OCI-LY3 (cell line): ENCODE measurements around the gene ZNF417.

Experiments
- H2AFZ ChIP-seq: fragments of 200-600, 300-600 bp; shearing (Covaris generic); 2 replicates; pipeline ENCODE4 v1.6.0; 2014; ENCODE audit warnings: antibody characterized with exemption, low read depth, low read length
- H3K27ac ChIP-seq: fragments of 200-600, 300-600 bp; sonication (generic); 2 replicates; pipeline ENCODE4 v1.5.1; 2014; ENCODE audit warnings: mild to moderate bottlenecking, low read length, moderate library complexity, mixed read lengths
- H3K27me3 ChIP-seq: fragments of 200-600, 300-600 bp; sonication (generic); 2 replicates; pipeline ENCODE4 v1.6.1; 2014; ENCODE audit warnings: low read depth, low read length, mixed read lengths
- H3K36me3 ChIP-seq: fragments of 200-600, 300-600 bp; sonication (generic); replicated peaks from 2 replicates; pipeline ENCODE3; 2014; ENCODE audit warnings: low read depth, low read length, mixed read lengths
- H3K4me1 ChIP-seq: fragments of 300-600, 200-600 bp; sonication (generic); 2 replicates; pipeline ENCODE4 v1.6.1; 2014; ENCODE audit warnings: low read length, mixed read lengths
- H3K4me2 ChIP-seq: fragments of 200-600, 300-600 bp; sonication (generic); 2 replicates; pipeline ENCODE4 v1.6.1; 2014; ENCODE audit warnings: low read length, mixed read lengths
- H3K4me3 ChIP-seq: fragments of 300-600, 200-600 bp; sonication (generic); 2 replicates; pipeline ENCODE4 v1.5.1; 2014; ENCODE audit warnings: antibody characterized with exemption, mild to moderate bottlenecking, low read length, moderate library complexity
- H3K79me2 ChIP-seq: fragments of 300-600, 200-600 bp; shearing (Covaris generic); 2 replicates; pipeline ENCODE4 v1.6.1; 2014; ENCODE audit warnings: mild to moderate bottlenecking, low read length, mixed read lengths
- H3K9ac ChIP-seq: fragments of 300-600, 200-600 bp; shearing (Covaris generic); 2 replicates; pipeline ENCODE4 v1.6.0; 2014; ENCODE audit warnings: mild to moderate bottlenecking, low read length, moderate library complexity
- H3K9me3 ChIP-seq: fragments of 200-600, 300-600 bp; shearing (Covaris generic); 2 replicates; pipeline ENCODE4 v1.6.1; 2014; ENCODE audit warnings: low read length, mixed read lengths; ENCODE audit not compliant: insufficient read depth
- H4K20me1 ChIP-seq: fragments of 200-600, 300-600 bp; sonication (generic); 2 replicates; pipeline ENCODE4 v1.6.1; 2016; ENCODE audit warnings: low read length, mixed read lengths; ENCODE audit not compliant: insufficient read depth
- CTCF ChIP-seq: fragments of 200-600, 300-600 bp; sonication (generic); IDR thresholded peaks from 2 replicates; pipeline ENCODE4 v1.5.1; 2014; ENCODE audit warnings: antibody characterized with exemption, low read length, low read depth
- EZH2phosphoT487 ChIP-seq: fragments of 200-600 bp; shearing (Covaris generic); IDR thresholded peaks from 2 replicates; pipeline ENCODE4 v1.6.1; 2018; ENCODE audit warnings: antibody characterized with exemption, mixed run types, low read depth

ZNF417 gene

DNA sequence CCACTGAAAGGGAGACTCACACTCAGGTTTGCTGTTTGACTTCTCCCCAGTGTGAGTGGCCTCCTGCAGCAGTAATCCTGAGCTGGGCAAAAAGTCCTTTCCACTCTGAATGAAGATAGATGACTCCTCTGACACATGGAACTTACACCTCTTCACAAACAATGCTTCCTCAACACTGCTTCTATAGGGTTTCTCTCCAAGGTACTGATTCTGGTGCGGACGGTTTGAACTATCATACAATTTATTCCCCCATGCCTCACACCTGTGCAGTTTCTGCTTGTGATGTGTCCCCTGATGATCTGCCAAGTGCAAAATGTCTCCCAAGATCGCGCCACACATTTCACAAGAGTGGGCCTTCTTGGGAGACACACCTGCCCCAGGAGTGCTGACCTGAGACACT is 11.2 kb upstream of the ZNF417 start:
- Histone ChIP-seq H3K9me3 (no peaks in the 10 kb centered on the region; the same call in 1 of the 2 replicates), H3K4me3 (no peak overlapping the region)
- TF ChIP-seq EZH2phosphoT487 (no peak), CTCF (no peak)

GRCh38 chr19:57914531-57914930 is 1.9 kb downstream of the ZNF417 start:
- peaks cover 38% of the 10 kb centered on the region for H3K79me2 ChIP-seq
- H3K27me3 ChIP-seq = no peaks in the 10 kb centered on the region
- no peaks in the 10 kb centered on the region for H4K20me1 ChIP-seq
- H3K9ac ChIP-seq = no peak overlapping the region
- H3K36me3 ChIP-seq = peaks cover 25% of the 10 kb centered on the region
- no peak overlapping the region for H3K4me3 ChIP-seq
- H3K9me3 ChIP-seq = peaks cover 6% of the 10 kb centered on the region; the same call in 1 of the 2 replicates
- TF ChIP-seq CTCF (no peak), EZH2phosphoT487 (no peak)
- no peak overlapping the region for H3K4me2 ChIP-seq
- H2AFZ ChIP-seq = no peak overlapping the region
- no peak overlapping the region for H3K27ac ChIP-seq
- H3K4me1 ChIP-seq = peaks cover 7% of the 10 kb centered on the region

More for the DNA sequence above, 11.2 kb upstream of the ZNF417 start:
- Histone ChIP-seq H3K27ac (no peak overlapping the region), H3K9ac (no peak overlapping the region), H4K20me1 (no peaks in the 10 kb centered on the region), H3K4me2 (no peak overlapping the region), H3K27me3 (no peaks in the 10 kb centered on the region), H3K4me1 (no peaks in the 10 kb centered on the region), H2AFZ (no peak overlapping the region), H3K36me3 (peaks cover 4% of the 10 kb centered on the region), H3K79me2 (no peaks in the 10 kb centered on the region)

GRCh38 chr19:57907394-57907793 is 9.0 kb downstream of the ZNF417 start:
- TF ChIP-seq CTCF = no peak
- no peak for TF ChIP-seq EZH2phosphoT487
- no peak overlapping the region for H3K9ac ChIP-seq
- H3K27me3 ChIP-seq = no peaks in the 10 kb centered on the region
- H4K20me1 ChIP-seq = no peaks in the 10 kb centered on the region
- no peak overlapping the region for H3K4me2 ChIP-seq
- H2AFZ ChIP-seq = no peak overlapping the region
- no peak overlapping the region for H3K27ac ChIP-seq
- no peak overlapping the region for H3K4me3 ChIP-seq
- H3K36me3 ChIP-seq = peaks cover 38% of the 10 kb centered on the region
- peaks cover 4% of the 10 kb centered on the region; the same call in 1 of the 2 replicates for H3K79me2 ChIP-seq
- H3K4me1 ChIP-seq = peaks cover 13% of the 10 kb centered on the region
- no peaks in the 10 kb centered on the region for H3K9me3 ChIP-seq

DNA sequence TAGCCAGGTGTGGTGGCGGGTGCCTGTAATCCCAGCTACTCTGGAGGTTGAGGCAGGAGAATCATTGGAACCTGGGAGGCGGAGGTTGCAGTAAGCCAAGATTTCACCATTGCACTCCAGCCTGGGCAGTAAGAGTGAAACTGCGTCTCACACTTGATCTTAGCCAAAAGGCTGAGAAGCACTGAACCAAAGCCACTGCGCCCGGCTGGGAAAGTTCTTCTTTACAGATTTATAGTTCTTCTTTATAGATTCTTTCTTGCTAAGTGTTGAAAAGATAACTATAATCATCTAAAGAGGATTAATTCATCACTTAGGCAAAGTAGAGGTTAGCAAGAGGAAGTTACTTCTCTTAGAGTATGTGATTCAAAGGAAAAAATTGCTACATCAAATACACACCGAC is 11.1 kb downstream of the ZNF417 start:
- Histone ChIP-seq H3K4me3 (no peak overlapping the region), H3K27ac (no peak overlapping the region; the same call in 1 of the 2 replicates), H3K4me1 (peaks cover 13% of the 10 kb centered on the region), H3K9me3 (no peaks in the 10 kb centered on the region), H4K20me1 (no peaks in the 10 kb centered on the region), H3K4me2 (peak overlapping the region; percentile 9; the same call in 1 of the 2 replicates), H3K9ac (no peak overlapping the region), H3K36me3 (peaks cover 28% of the 10 kb centered on the region), H2AFZ (no peak overlapping the region), H3K79me2 (no peaks in the 10 kb centered on the region), H3K27me3 (no peaks in the 10 kb centered on the region)
- no peak for TF ChIP-seq CTCF
- TF ChIP-seq EZH2phosphoT487 = no peak
